Smooth muscle cell (in vitro differentiated cells): ENCODE results near the gene ZNF414. TPM values are rescaled to one million over a fixed set of nuclear protein-coding genes. Genes with fewer than 3 reads are reported as not detected.

ENCODE experiments used
- DNase-seq: peaks from one replicate; lab custom pipeline; 2025; ENCODE audit not compliant: unreplicated experiment; lab: John Stamatoyannopoulos, UW
- H2AFZ ChIP-seq: fragments of 200-600 bp; sonication (generic); 2 replicates; pipeline ENCODE4 v1.6.0; 2016; ENCODE audit warnings: antibody characterized with exemption, low read depth, mild to moderate bottlenecking
- H3F3A ChIP-seq: fragments of 200-600 bp; sonication (generic); 2 replicates; pipeline ENCODE4 v1.6.0; 2017; ENCODE audit warnings: antibody characterized with exemption, low read depth
- H3K27ac ChIP-seq: fragments of 200-600 bp; sonication (generic); 2 replicates; pipeline ENCODE4 v1.5.1; 2016; ENCODE audit warnings: low read depth, mild to moderate bottlenecking
- H3K27me3 ChIP-seq: fragments of 200-600 bp; sonication (generic); 2 replicates; pipeline ENCODE4 v1.6.1; 2016; ENCODE audit warnings: low read depth, mild to moderate bottlenecking
- H3K36me3 ChIP-seq: fragments of 200-600 bp; sonication (generic); 2 replicates; pipeline ENCODE4 v1.5.1; 2016; ENCODE audit warnings: low read depth
- H3K4me1 ChIP-seq: fragments of 200-600 bp; sonication (generic); 2 replicates; pipeline ENCODE4 v1.5.1; 2016; ENCODE audit warnings: low read depth
- H3K4me2 ChIP-seq: fragments of 200-600 bp; sonication (generic); 2 replicates; pipeline ENCODE4 v1.6.0; 2016; ENCODE audit warnings: mild to moderate bottlenecking
- H3K4me3 ChIP-seq: fragments of 200-600 bp; sonication (generic); 2 replicates; pipeline ENCODE4 v1.5.1; 2016; ENCODE audit warnings: mild to moderate bottlenecking
- H3K79me2 ChIP-seq: fragments of 200-600 bp; sonication (generic); 2 replicates; pipeline ENCODE4 v1.6.0; 2016; ENCODE audit warnings: low read depth, mild to moderate bottlenecking
- H3K9ac ChIP-seq: fragments of 200-600 bp; sonication (generic); 2 replicates; pipeline ENCODE4 v1.6.0; 2016; ENCODE audit warnings: low read depth
- H3K9me3 ChIP-seq: fragments of 200-600 bp; sonication (generic); replicated peaks from 2 replicates; pipeline ENCODE4 v1.5.1; 2016; ENCODE audit warnings: low read depth
- H4K20me1 ChIP-seq: fragments of 200-600 bp; sonication (generic); 2 replicates; pipeline ENCODE4 v1.6.0; 2016; ENCODE audit warnings: low read depth
- WGBS: methylation state at CpG from one replicate; pipeline ENCODE4 v1.1.7; 2016; ENCODE audit warnings: low lambda C conversion rate; 5-methylcytosine and 5-hydroxymethylcytosine counted together
- polyA plus RNA-seq: library from polyadenylated mRNA; unstranded; fragments of >200 nt; fragmentation: Nextera tagmentation; extraction: Ambion mirVana; gene quantifications from 2 replicates; pipeline ENCODE4 v1.2.1, GENCODE V29; 2016
- total RNA-seq: library from RNA; depleted of rRNA; stranded (reverse); fragments of >200 nt; gene quantifications from 2 replicates; pipeline ENCODE4 v1.2.3, GENCODE V29; 2014
- TF ChIP-seq, protein P1 (sequence below): fragments of 200-600 bp; sonication (generic); IDR thresholded peaks from 2 replicates; pipeline ENCODE4 v1.5.1; 2017; ENCODE audit warnings: borderline replicate concordance, mild to moderate bottlenecking, antibody characterized with exemption; ENCODE audit not compliant: insufficient read depth, poor library complexity, severe bottlenecking

Gene ZNF414
- total and polyA plus RNA-seq, 2 experiments from 2014 or later: 10.2 to 33.0 TPM

DNA sequence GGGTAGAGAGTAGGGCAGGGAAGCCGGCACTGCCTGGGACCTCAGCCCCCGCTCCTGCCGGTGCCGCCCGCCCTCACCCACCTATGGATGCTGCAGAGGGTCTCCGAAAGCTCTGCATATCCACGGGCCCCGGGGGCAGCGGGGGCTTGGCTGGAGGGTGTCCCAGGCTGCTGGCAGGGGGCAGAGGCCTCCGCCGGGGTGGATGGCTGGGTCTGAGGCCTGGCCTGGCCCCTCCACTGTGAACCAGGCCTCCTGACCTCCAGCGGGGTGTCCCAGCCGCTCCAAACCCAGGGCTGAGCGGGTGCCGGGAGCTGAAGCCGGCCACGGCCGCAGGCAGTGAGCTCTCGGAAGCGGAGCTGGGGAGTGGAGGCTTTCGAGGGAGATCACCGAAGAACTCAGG is 15.7 kb downstream of the ZNF414 start:
- DNase-seq: no peak
- TF ChIP-seq, protein P1, sequence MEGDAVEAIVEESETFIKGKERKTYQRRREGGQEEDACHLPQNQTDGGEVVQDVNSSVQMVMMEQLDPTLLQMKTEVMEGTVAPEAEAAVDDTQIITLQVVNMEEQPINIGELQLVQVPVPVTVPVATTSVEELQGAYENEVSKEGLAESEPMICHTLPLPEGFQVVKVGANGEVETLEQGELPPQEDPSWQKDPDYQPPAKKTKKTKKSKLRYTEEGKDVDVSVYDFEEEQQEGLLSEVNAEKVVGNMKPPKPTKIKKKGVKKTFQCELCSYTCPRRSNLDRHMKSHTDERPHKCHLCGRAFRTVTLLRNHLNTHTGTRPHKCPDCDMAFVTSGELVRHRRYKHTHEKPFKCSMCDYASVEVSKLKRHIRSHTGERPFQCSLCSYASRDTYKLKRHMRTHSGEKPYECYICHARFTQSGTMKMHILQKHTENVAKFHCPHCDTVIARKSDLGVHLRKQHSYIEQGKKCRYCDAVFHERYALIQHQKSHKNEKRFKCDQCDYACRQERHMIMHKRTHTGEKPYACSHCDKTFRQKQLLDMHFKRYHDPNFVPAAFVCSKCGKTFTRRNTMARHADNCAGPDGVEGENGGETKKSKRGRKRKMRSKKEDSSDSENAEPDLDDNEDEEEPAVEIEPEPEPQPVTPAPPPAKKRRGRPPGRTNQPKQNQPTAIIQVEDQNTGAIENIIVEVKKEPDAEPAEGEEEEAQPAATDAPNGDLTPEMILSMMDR: no peak
- Histone ChIP-seq H3K4me1 (peaks cover 11% of the 10 kb centered on the region), H3K4me2 (no peak overlapping the region), H3F3A (no peaks in the 10 kb centered on the region), H3K9me3 (no peaks in the 10 kb centered on the region), H3K27ac (no peak overlapping the region), H2AFZ (no peak overlapping the region), H3K36me3 (no peaks in the 10 kb centered on the region), H4K20me1 (no peaks in the 10 kb centered on the region), H3K4me3 (no peak overlapping the region), H3K27me3 (no peaks in the 10 kb centered on the region), H3K79me2 (no peaks in the 10 kb centered on the region), H3K9ac (no peak overlapping the region)
- WGBS: 96% methylated on average over 20 of the region's 22 CpGs

DNA sequence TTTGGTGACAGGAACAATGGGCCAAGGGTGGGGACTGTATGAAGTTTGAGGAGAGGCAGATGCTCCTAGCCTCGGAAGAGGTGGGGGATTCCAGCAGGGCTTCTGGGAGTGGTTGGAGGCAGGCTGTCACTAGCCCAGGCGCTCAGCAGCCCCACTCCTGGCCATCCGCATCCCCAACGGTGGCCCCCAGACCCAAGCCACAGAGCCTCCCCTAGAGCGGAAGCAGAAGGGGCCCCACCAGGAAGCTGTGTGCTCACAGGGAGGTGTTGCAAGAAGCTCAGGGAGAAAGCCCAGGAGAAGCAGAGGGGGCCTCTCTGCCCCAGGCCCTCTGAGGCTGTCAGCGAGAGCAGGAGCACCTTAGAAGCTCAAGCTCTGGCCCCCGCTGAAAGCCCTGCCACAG is 19.8 kb downstream of the ZNF414 start:
- no peak for DNase-seq
- Histone ChIP-seq H3F3A (no peaks in the 10 kb centered on the region), H3K9me3 (no peaks in the 10 kb centered on the region), H3K4me3 (no peak overlapping the region), H3K36me3 (no peaks in the 10 kb centered on the region), H4K20me1 (no peaks in the 10 kb centered on the region), H3K4me1 (no peaks in the 10 kb centered on the region), H3K9ac (no peak overlapping the region), H2AFZ (no peak overlapping the region), H3K79me2 (no peaks in the 10 kb centered on the region), H3K4me2 (no peak overlapping the region), H3K27ac (no peak overlapping the region), H3K27me3 (no peaks in the 10 kb centered on the region)
- TF ChIP-seq, protein P1: no peak
- WGBS: 64% methylated on average over 7 of the region's 7 CpGs

DNA sequence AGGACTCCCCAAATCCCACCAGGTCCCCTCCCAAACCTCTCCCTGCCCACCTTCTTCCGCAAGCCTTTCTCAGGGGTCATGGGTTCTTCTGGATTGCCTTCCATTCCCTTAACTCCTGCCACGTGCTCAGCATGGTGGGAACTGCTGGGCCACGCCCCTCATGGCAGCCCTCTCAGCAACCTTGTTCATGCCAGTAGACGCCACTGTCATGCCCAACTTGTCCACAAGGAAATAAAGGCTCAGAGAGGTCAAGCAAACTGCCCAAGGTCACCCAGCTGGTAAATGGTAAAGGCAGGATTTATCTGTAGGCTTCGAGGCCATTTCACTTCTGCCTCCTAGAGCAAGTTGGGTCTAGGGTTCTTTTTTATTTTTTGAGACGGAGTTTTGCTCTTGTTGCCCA is 22.4 kb downstream of the ZNF414 start:
- H3K27me3 ChIP-seq: no peaks in the 10 kb centered on the region
- no peak overlapping the region for H2AFZ ChIP-seq
- H4K20me1 ChIP-seq: peaks cover 26% of the 10 kb centered on the region
- H3F3A ChIP-seq: no peaks in the 10 kb centered on the region
- no peak for DNase-seq
- TF ChIP-seq, protein P1: no peak
- no peak overlapping the region for H3K4me2 ChIP-seq
- WGBS: 89% methylated on average over 6 of the region's 6 CpGs
- H3K27ac ChIP-seq: no peak overlapping the region
- H3K4me3 ChIP-seq: no peak overlapping the region
- H3K4me1 ChIP-seq: peaks cover 22% of the 10 kb centered on the region
- H3K9me3 ChIP-seq: no peaks in the 10 kb centered on the region
- no peak overlapping the region for H3K9ac ChIP-seq
- no peaks in the 10 kb centered on the region for H3K79me2 ChIP-seq
- no peaks in the 10 kb centered on the region for H3K36me3 ChIP-seq

DNA sequence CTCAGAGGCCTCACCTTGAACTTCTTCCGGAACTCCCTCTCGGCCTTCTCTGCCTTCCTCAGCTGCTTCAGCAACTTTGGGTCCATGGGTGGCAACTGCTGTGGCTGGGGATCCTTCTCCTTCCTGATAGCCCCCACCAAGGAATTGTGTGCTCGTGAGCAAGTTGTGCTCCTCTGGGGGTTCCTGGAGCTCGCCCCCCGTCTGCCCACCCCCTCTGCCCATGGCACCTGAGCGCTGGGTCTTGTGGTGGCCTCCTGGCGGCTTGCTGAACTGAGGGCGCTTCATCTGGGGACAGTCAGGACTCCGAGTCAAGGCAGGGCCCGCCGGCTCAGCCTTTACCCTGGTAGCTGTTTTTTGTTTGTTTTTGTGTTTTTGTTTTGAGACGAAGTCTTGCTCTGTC is 23.1 kb downstream of the ZNF414 start:
- Histone ChIP-seq H3K36me3 (no peaks in the 10 kb centered on the region), H2AFZ (no peak overlapping the region), H3K4me2 (no peak overlapping the region), H3K4me1 (peaks cover 22% of the 10 kb centered on the region), H3K4me3 (no peak overlapping the region), H3K9me3 (no peaks in the 10 kb centered on the region), H4K20me1 (peaks cover 33% of the 10 kb centered on the region), H3K79me2 (no peaks in the 10 kb centered on the region), H3K27me3 (no peaks in the 10 kb centered on the region), H3K9ac (no peak overlapping the region), H3K27ac (no peak overlapping the region), H3F3A (no peaks in the 10 kb centered on the region)
- no peak for DNase-seq
- WGBS: 96% methylated on average over 12 of the region's 12 CpGs
- TF ChIP-seq, protein P1: no peak
